Right atrium auricular region (tissue), 2 donors: ENCODE results near the gene OR14A16. TPM values are rescaled to one million over a fixed set of nuclear protein-coding genes. Genes with fewer than 3 reads are reported as not detected.

Experiments used
- DNase-seq: peaks from one replicate; pipeline ENCODE4 v3.0.0-alpha.2; 2019; ENCODE audit warnings: low spot score
- H3K27ac ChIP-seq, 2 donors: fragments of 200-600 bp; sonication (generic); 1 replicate in 1 of 2; 2 replicates in 1 of 2; pipeline ENCODE4 v1.5.1; 2016 to 2019
- H3K27me3 ChIP-seq, 2 donors: fragments of 200-600 bp; sonication (generic); one replicate each; pipeline versions ENCODE4 v1.5.1 to v1.6.0; 2017 to 2019
- H3K36me3 ChIP-seq: fragments of 200-600 bp; sonication (generic); one replicate; pipeline ENCODE4 v1.5.1; 2016
- H3K4me1 ChIP-seq, 2 donors: fragments of 200-600 bp; sonication (generic); one replicate each; pipeline versions ENCODE4 v1.5.1 to v1.6.0; 2017 to 2019
- H3K4me3 ChIP-seq, 2 donors: fragments of 200-600 bp; sonication (generic); 1 replicate in 1 of 2; 2 replicates in 1 of 2; pipeline ENCODE4 v1.5.1; 2017 to 2019; ENCODE audit warnings: mild to moderate bottlenecking in 1 of 2, moderate library complexity in 1 of 2
- H3K9me3 ChIP-seq, 2 donors: fragments of 200-600 bp; sonication (generic); one replicate each; pipeline ENCODE4 v1.5.1; 2019
- CTCF ChIP-seq, 2 donors: fragments of 200-600 bp; sonication (generic); IDR thresholded peaks; one replicate each; pipeline ENCODE4 v1.5.1; 2019; ENCODE audit warnings: antibody characterized with exemption in 2 of 2
- total RNA-seq, 2 donors: library from RNA; depleted of rRNA; stranded (reverse); fragments of >200 nt; gene quantifications; one replicate each; pipeline ENCODE4 v1.1.0, GENCODE V29; 2016

Gene OR14A16, protein sequence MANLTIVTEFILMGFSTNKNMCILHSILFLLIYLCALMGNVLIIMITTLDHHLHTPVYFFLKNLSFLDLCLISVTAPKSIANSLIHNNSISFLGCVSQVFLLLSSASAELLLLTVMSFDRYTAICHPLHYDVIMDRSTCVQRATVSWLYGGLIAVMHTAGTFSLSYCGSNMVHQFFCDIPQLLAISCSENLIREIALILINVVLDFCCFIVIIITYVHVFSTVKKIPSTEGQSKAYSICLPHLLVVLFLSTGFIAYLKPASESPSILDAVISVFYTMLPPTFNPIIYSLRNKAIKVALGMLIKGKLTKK
- total RNA-seq: not detected

- DNase-seq: no peak
- Histone ChIP-seq H3K27me3 (no peaks in the 10 kb centered on the region), H3K27ac (no peak within 1 kb of the TSS), H3K36me3 (no peaks in the 10 kb centered on the region), H3K4me1 (no peaks in the 10 kb centered on the region), H3K4me3 (no peak within 1 kb of the TSS), H3K9me3 (no peaks in the 10 kb centered on the region)
- TF ChIP-seq CTCF (IDR thresholded peaks at IDR 0.05): no peak
These were observed at the start of gene OR14A16 for GRCh38 chr1:247824023-247824422. OR14A16 (minus strand) TSS chr1:247824119; CDS start chr1:247815729, 8,390 bp downstream.

DNA sequence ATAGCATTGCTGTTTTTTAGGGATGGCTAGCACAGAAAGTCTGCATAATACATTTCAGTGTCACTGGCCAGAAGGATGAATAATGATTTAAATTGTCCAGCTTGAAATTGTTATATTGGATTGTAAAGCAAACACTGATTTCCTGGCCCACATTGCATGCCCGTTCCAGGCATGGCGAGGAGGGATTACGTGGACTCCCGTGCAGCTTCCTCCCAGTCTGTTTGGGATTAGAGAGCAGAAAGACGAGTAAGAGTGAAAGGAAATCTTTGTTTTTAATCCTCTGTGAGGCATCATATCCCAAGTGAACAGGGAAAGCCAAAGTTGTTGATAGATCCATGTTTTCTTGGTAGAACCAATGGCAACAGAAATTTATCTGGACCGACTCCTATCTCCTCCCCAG is 41.5 kb upstream of the OR14A16 start:
- Histone ChIP-seq H3K36me3 (peaks cover 26% of the 10 kb centered on the region), H3K27me3 (no peaks in the 10 kb centered on the region), H3K27ac (no peak overlapping the region), H3K9me3 (no peaks in the 10 kb centered on the region), H3K4me1 (no peaks in the 10 kb centered on the region), H3K4me3 (no peak overlapping the region)
- no peak for TF ChIP-seq CTCF (IDR thresholded peaks at IDR 0.05)
- no peak for DNase-seq

DNA sequence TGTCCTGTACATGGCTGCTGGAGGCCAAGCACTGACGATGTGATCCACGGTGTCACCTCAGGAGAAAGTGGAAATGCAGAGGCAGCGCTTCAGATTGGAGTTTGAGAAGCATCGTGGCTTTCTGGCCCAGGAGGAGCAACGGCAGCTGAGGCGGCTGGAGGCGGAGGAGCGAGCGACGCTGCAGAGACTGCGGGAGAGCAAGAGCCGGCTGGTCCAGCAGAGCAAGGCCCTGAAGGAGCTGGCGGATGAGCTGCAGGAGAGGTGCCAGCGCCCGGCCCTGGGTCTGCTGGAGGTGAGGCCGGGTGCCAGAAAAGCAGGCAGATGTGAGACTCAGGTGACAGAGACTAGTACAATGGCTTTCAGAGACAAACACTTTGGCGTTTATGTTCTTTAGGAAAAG is 40.7 kb upstream of the OR14A16 start:
- peaks cover 19% of the 10 kb centered on the region for H3K36me3 ChIP-seq
- DNase-seq: no peak
- no peaks in the 10 kb centered on the region for H3K4me1 ChIP-seq
- no peak for TF ChIP-seq CTCF (IDR thresholded peaks at IDR 0.05)
- H3K4me3 ChIP-seq: no peak overlapping the region
- H3K27me3 ChIP-seq: no peaks in the 10 kb centered on the region
- no peak overlapping the region for H3K27ac ChIP-seq
- no peaks in the 10 kb centered on the region for H3K9me3 ChIP-seq

DNA sequence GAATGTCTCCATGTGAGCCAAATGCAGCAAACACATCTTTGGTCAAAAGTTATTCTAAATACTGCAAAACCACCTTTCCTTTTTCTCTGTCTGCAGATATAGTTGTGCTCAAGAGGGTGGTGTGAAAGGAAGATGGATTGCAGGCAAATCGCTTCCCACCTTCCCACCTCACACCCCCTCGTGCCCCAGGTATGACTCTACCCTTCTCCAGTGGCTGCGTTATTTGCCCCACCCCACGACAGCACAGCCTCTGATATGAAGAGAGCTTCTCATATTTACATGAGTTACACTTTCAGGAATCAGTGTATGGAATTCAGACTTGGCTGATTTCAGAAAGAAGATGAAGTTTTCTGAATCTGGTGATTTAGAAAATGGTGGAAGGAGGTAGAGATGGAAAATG is 38.8 kb upstream of the OR14A16 start:
- no peaks in the 10 kb centered on the region for H3K9me3 ChIP-seq
- H3K4me3 ChIP-seq: no peak overlapping the region
- DNase-seq: no peak
- no peak for TF ChIP-seq CTCF (IDR thresholded peaks at IDR 0.05)
- H3K27me3 ChIP-seq: no peaks in the 10 kb centered on the region
- H3K36me3 ChIP-seq: peaks cover 1% of the 10 kb centered on the region
- no peak overlapping the region for H3K27ac ChIP-seq
- no peaks in the 10 kb centered on the region for H3K4me1 ChIP-seq

DNA sequence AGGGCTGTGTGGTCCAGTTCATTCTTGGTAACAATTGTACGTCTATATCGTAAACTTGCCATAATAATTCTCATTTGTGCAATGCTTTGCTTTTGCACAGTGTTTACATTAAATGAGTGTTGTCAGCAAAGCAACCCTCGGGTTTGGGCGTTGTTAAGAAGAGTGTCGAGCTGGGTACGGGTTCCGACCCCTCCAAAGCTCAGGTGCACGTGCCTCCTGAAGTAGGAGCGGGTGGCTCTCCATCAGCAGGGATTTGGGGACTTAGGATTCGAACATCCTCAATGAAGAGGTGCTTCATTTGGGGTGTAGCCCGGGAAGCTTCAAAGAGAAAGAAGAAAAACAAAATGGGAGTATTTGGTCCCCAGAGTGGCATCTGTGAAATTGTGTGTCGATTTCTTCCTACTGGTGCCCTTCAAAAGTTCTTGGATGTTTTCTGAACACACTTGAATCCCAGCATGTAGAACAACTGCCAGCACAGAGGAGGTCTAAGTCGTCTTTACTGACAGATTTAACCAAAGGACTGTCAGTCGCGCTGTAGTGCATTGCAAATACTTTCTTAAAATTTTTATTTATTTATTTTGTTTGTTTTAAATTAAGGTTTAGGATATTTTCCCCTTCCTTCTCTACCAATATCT is 34.2 kb upstream of the OR14A16 start:
- Histone ChIP-seq H3K4me1 (no peaks in the 10 kb centered on the region), H3K9me3 (no peaks in the 10 kb centered on the region), H3K27ac (no peak overlapping the region), H3K36me3 (no peaks in the 10 kb centered on the region), H3K4me3 (peak overlapping the region in 1 of 2 donors; percentile 59), H3K27me3 (peaks cover 0 to 9% of the 10 kb centered on the region in 2 donors)
- DNase-seq: no peak
- TF ChIP-seq CTCF (IDR thresholded peaks at IDR 0.05): no peak
